Retina (tissue), 1 donor: ENCODE results near the gene GPHB5.
"Not testable (repeated sequence)": the region's sequence is repeated elsewhere in the genome, so short reads cannot be mapped to it uniquely, and the experiment has no call there.

Source experiments
- DNase-seq: peaks from one replicate; pipeline ENCODE4 v3.0.0-alpha.2; 2016

The GPHB5 gene

GRCh38 chr14:63318835-63319234 lies at the start of gene GPHB5:
GPHB5 (minus strand) TSS chr14:63318935; CDS start chr14:63317849, 1,086 bp downstream.
- no peak for DNase-seq

GRCh38 chr14:63367742-63368364 lies 49.1 kb upstream of the GPHB5 start:
- DNase-seq = no peak

- DNase-seq = peak; percentile 53
These were observed 43.7 kb upstream of the GPHB5 start for GRCh38 chr14:63362389-63362819.

GRCh38 chr14:63361790-63362189 lies 43.1 kb upstream of the GPHB5 start:
- no peak for DNase-seq

GRCh38 chr14:63357841-63358240 lies 39.1 kb upstream of the GPHB5 start:
- DNase-seq = peak; percentile 10

GRCh38 chr14:63345826-63346225 lies 27.1 kb upstream of the GPHB5 start:
- DNase-seq = no peak

GRCh38 chr14:63344336-63344735 lies 25.6 kb upstream of the GPHB5 start:
- DNase-seq = no peak

GRCh38 chr14:63343878-63344277 lies 25.1 kb upstream of the GPHB5 start:
- no peak for DNase-seq

- DNase-seq = no peak
These were observed 23.6 kb upstream of the GPHB5 start for GRCh38 chr14:63342371-63342770.

GRCh38 chr14:63328787-63329737 lies 10.3 kb upstream of the GPHB5 start:
- DNase-seq = no peak

- peak; percentile 28 for DNase-seq
These were observed 8.1 kb upstream of the GPHB5 start for GRCh38 chr14:63326840-63327239.

GRCh38 chr14:63322897-63323573 lies 4.3 kb upstream of the GPHB5 start:
- no peak for DNase-seq

GRCh38 chr14:63322472-63322871 lies 3.7 kb upstream of the GPHB5 start:
- no peak for DNase-seq

- DNase-seq = no peak
These were observed 9.9 kb downstream of the GPHB5 start for GRCh38 chr14:63308723-63309317.

- not testable (repeated sequence) for DNase-seq
These were observed 14.3 kb downstream of the GPHB5 start for GRCh38 chr14:63304429-63304828.

GRCh38 chr14:63301891-63302534 lies 16.7 kb downstream of the GPHB5 start:
- no peak for DNase-seq

GRCh38 chr14:63300854-63301253 lies 17.9 kb downstream of the GPHB5 start:
- DNase-seq = no peak

GRCh38 chr14:63299351-63300110 lies 19.2 kb downstream of the GPHB5 start:
- DNase-seq = no peak

- no peak for DNase-seq
These were observed 21.2 kb downstream of the GPHB5 start for GRCh38 chr14:63297372-63298063.

GRCh38 chr14:63296060-63296563 lies 22.6 kb downstream of the GPHB5 start:
- DNase-seq = no peak

- no peak for DNase-seq
These were observed 23.5 kb downstream of the GPHB5 start for GRCh38 chr14:63295231-63295685.
